Measurements from ENCODE around the gene CLIP2.

DNA sequence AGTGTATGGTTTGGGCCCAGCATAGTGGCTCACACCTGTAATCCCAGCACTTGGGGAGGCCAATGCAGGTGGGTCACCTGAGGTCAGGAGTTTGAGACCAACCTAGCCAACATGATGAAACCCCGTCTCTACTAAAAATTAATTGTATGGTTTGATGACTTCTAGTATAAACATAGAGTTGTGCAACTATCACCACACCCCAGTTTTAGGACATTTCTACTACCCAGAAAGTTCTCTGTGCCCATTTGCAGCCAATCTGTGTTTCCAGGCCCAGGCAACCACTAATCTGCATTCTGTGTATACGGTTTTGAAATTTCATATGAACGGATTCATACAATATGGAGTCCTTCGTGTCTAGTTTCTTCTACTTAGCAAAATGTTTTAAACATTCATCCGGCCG is 20.0 kb downstream of the CLIP2 start:
- no peak for TF ChIP-seq TAF1 (IDR thresholded peaks at IDR 0.05; ENCODE audit: low read depth, low read length)
- no peak for TF ChIP-seq POLR2AphosphoS5 (IDR thresholded peaks at IDR 0.05; ENCODE audit: low read depth, low read length)
- no peak for TF ChIP-seq POLR2A (IDR thresholded peaks at IDR 0.05; ENCODE audit: low read depth, low read length)
- no peak for TF ChIP-seq SPI1 (IDR thresholded peaks at IDR 0.05; ENCODE audit: low read depth, low read length)
- no peak for TF ChIP-seq POU2F2 (IDR thresholded peaks at IDR 0.05; ENCODE audit: low read depth, low read length)

All from GM12891 (cell line).